GM12873 (cell line): ENCODE data around the gene STRN.

ENCODE experiments used
- TF ChIP-seq, protein P1 (sequence below): IDR thresholded peaks from 2 replicates; pipeline ENCODE4 v1.5.1; 2012; ENCODE audit warnings: low read depth, mild to moderate bottlenecking, moderate library complexity, low read length, control low read depth; ENCODE audit not compliant: insufficient read depth; ENCODE audit errors: missing control alignments

The STRN gene

DNA sequence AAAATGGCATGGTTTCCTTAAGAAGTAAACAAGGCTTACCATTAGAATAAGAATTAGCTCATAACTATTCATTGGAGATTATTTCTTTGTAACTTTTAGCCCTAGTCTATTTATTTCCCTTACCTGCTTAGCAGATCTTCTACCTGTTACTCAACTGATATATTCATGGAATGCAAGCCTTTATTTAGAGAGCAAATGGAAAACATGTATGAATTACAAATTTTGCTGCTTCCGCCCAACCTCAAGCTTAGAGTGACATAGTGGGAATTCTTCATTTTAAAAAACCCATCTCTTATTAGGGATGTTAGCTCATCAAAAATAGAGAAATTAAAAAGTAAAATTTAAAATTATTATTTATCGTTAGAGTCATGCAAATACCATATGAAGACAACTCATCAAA lies 110.9 kb downstream of the STRN start:
- TF ChIP-seq, protein P1, sequence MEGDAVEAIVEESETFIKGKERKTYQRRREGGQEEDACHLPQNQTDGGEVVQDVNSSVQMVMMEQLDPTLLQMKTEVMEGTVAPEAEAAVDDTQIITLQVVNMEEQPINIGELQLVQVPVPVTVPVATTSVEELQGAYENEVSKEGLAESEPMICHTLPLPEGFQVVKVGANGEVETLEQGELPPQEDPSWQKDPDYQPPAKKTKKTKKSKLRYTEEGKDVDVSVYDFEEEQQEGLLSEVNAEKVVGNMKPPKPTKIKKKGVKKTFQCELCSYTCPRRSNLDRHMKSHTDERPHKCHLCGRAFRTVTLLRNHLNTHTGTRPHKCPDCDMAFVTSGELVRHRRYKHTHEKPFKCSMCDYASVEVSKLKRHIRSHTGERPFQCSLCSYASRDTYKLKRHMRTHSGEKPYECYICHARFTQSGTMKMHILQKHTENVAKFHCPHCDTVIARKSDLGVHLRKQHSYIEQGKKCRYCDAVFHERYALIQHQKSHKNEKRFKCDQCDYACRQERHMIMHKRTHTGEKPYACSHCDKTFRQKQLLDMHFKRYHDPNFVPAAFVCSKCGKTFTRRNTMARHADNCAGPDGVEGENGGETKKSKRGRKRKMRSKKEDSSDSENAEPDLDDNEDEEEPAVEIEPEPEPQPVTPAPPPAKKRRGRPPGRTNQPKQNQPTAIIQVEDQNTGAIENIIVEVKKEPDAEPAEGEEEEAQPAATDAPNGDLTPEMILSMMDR, result no peak

DNA sequence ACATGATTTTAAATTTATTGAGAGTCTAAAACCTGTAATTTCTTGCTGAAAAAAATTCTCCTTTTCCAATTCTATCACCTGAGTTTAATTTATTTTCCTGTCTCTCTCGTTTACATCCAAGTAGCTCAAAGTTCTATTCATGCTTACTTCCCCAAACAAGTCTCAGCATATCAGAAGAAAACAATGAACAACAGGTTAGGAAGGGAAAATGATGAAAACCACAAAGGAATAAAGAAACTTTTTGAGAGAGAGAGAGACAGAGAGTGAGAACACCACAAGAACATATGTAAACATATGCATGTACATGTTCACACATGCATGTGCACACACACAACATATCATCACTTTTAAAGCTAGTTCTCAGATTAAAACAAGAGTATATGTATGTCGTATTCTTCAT lies 112.1 kb downstream of the STRN start:
- TF ChIP-seq, protein P1, result no peak

DNA sequence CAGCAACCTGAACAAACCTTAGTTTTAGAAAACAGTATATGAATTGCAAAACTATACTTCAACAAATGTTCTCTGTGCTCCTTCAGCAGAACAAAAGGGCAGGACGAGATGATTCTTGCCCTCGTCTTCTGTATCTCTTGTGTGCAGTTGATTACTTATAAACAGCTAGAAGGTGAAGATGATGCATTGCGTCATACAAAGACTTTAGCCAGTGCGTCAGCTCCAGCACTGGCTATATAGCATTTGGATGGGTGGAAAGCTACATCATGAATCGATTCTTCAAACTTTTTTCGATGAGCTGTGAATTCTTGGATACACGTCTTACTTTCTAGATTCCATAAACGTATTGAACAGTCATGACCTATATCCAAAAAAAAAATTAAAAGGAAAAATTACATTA lies 117.1 kb downstream of the STRN start:
- TF ChIP-seq, protein P1, result no peak

DNA sequence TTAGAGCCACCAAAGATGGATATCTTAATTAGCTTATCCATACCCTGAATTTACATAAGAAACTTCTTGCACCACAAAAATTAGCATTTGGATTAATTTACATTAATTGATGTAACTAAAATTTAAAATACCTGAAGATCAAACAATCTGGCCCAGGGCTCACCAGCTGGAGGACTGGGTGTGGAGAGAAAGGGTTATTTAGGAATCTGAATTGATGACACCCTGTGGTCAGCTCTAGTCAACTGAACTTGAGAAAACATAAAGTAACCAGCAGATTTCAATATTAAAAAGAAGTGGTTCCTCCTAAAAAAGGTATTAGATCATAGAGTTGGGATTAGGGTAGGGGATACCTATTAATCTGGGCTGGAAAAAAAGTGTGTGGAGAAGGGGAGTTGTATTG lies 122.5 kb downstream of the STRN start:
- TF ChIP-seq, protein P1, result no peak

DNA sequence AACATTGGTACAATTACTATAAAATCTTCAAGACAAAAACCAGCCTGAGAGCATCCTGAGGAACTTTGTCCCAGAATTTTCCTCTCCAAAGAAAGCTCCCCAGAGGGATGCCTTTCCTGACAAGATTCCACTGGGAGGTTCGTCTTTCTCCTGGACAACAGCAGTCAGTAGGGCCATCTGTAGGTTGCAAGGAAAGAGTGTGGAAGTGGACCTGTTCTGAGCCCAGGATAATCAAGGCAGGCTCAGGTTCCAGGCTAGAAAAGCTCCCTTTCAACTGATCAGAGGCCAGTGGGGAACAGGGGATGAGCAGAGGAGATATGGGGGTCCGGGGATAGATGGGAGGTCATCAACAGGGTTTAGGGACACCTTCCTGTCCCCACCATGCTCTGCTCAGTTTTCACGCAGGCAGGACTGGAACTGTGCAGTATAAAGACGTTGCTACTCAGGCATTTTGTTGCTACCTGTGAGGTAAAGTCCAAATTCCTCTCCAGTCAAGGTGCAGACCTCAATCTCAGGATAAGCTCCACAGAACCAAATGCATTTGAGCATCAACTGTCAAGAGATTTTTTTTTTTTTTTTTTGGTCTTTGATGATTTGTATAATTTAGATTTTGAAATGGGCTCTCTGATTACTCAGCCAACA lies 126.2 kb downstream of the STRN start:
- TF ChIP-seq, protein P1, result no peak

DNA sequence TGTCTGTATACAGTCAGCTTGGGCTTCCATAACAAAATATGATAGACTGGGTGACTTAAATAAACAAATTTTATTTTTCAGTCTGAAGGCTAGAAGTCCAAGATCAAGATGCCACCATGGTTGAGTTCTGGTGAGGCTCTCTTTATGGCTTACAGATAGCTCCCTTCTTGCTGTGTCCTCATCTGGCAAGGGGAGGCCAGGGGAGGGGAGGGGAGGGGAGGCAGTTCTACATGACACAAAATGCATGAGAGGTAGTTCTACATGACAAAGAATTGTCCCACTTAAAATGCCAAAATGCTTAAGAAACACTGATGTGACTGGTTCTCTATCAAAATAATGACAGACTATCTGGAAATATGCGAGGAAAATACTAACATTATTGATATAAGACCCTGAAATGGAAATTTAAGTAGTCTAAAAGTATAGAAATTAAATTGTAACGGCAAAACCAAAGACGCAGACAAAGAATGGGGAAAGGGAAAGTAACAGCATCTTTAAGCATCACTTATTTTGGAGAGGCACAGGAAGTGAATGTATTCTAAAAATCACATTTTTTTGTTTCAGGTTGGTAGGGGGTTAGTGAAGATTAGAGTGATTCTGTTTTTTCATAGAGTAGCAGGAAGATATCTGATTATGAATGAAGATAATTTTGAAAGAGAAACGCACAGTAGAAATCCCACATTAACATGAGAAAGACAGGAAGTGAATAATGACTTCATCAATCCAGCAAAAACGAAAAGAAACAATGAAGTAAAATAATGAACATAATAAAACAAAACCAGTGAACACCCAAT lies 131.4 kb downstream of the STRN start:
- TF ChIP-seq, protein P1, result no peak

DNA sequence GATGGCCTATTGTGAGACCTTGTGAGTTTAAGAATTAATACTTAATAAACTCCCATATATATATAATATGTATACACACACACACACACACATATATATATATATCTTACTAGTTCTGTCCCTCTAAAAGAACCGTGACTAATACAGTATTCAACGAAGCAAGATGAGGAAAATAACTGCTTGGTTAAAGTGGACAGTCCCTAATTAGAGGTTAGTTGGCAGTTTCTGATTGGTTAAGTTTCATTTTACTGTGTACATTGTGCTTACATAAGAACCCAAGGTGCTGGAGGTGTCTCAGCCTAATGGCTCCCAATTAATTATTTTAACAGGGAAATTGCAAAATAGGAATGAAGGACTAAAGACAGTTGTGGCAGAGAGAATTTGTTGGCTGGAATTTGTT lies 132.1 kb downstream of the STRN start:
- TF ChIP-seq, protein P1, result no peak
